Panc1 (cell line): ENCODE measurements around the gene P4HTM. TPM values are rescaled to one million over a fixed set of nuclear protein-coding genes. Genes with fewer than 3 reads are reported as not detected.

ENCODE experiments used
- ATAC-seq: fragments of 200-7000 bp; cut with Tn5 transposase; 2 replicates; pipeline ENCODE4 v1.9.1; 2020; ENCODE audit warnings: mild to moderate bottlenecking, moderate library complexity
- BruUV-seq: library from RNA; stranded (reverse); fragments of 400-500 nt; replicated peaks from 2 replicates; lab custom pipeline; 2021; lab: Mats Ljungman, UMichigan
- CTCF ChIA-PET: fragments of 300-600 bp; sonication (Branson Sonifier 250); formaldehyde crosslinking; loops from one replicate; lab custom pipeline; 2022; ENCODE audit warnings: antibody characterized with exemption; lab: Charles Lee
- POLR2A ChIA-PET: fragments of 300-600 bp; sonication (Branson Sonifier 250); formaldehyde crosslinking; loops from one replicate; lab custom pipeline; 2022; ENCODE audit warnings: antibody characterized with exemption; lab: Charles Lee
- DNase-seq: peaks from one replicate; pipeline ENCODE4 v3.0.0-alpha.2; 2010; ENCODE audit warnings: low read depth, low spot score
- H3K27ac ChIP-seq: 2 replicates; pipeline ENCODE4 v1.5.1; 2011; ENCODE audit warnings: mild to moderate bottlenecking, low read length, inconsistent platforms
- H3K27me3 ChIP-seq: fragments of 200-500 bp; sonication (Bioruptor generic); 2 replicates; pipeline ENCODE4 v1.6.0; 2014; ENCODE audit warnings: low read length, inconsistent platforms; ENCODE audit not compliant: control insufficient read depth, insufficient read depth
- H3K36me3 ChIP-seq: fragments of 200-500 bp; sonication (Bioruptor generic); 2 replicates; pipeline ENCODE4 v1.5.1; 2014; ENCODE audit warnings: inconsistent platforms, mild to moderate bottlenecking, low read length, moderate library complexity; ENCODE audit not compliant: control insufficient read depth, insufficient read depth
- H3K4me1 ChIP-seq: 2 replicates; pipeline ENCODE4 v1.5.1; 2011; ENCODE audit warnings: inconsistent platforms, mild to moderate bottlenecking, low read length, moderate library complexity; ENCODE audit not compliant: control insufficient read depth, insufficient read depth
- H3K4me3 ChIP-seq, 2 experiments: 2 replicates each; pipeline ENCODE4 v1.5.1; 2011 to 2012; ENCODE audit warnings: low read depth in 2 of 2, low read length in 2 of 2, mild to moderate bottlenecking in 2 of 2, inconsistent platforms in 1 of 2, moderate library complexity in 1 of 2
- H3K9me3 ChIP-seq: fragments of 200-500 bp; sonication (Bioruptor generic); 2 replicates; pipeline ENCODE4 v1.5.1; 2014; ENCODE audit warnings: low read depth, mild to moderate bottlenecking, inconsistent platforms, low read length, moderate library complexity; ENCODE audit not compliant: control insufficient read depth, insufficient read depth
- CTCF ChIP-seq: fragments of 450-650 bp; IDR thresholded peaks from 2 replicates; pipeline ENCODE4 v1.5.1; 2017; ENCODE audit warnings: mild to moderate bottlenecking
- POLR2AphosphoS5 ChIP-seq: IDR thresholded peaks from 2 replicates; pipeline ENCODE4 v1.6.1; 2012; ENCODE audit warnings: mild to moderate bottlenecking, low read depth, low read length, moderate library complexity
- REST ChIP-seq, 2 experiments: IDR thresholded peaks; 2 replicates each; pipeline ENCODE4 v1.6.1; 2011 to 2012; ENCODE audit warnings: low read depth in 2 of 2, control low read depth in 1 of 2, low read length in 1 of 2, mild to moderate bottlenecking in 1 of 2, moderate library complexity in 1 of 2; ENCODE audit not compliant: insufficient read depth in 1 of 2
- SIN3A ChIP-seq: IDR thresholded peaks from 2 replicates; pipeline ENCODE4 v1.6.1; 2012; ENCODE audit warnings: low read depth, mild to moderate bottlenecking, low read length, moderate library complexity, borderline replicate concordance; ENCODE audit not compliant: insufficient read depth
- TCF7L2 ChIP-seq: IDR thresholded peaks from 2 replicates; pipeline ENCODE4 v1.6.1; 2011; ENCODE audit warnings: mild to moderate bottlenecking, low read depth, low read length, inconsistent platforms
- in situ Hi-C: cut with HindIII; loops from 2 replicates; pipeline ENCODE4 v1.10.0; 2016; ENCODE audit warnings: low sequenced_read_pairs, low pct_unique_long_range_greater_than_20kb
- intact Hi-C: fragments of 100-400 bp; cut with micrococcal nuclease; formaldehyde crosslinking; loops from one replicate; pipeline ENCODE4 v1.10.0; 2022; ENCODE audit not compliant: unreplicated experiment
- total RNA-seq: library from RNA; stranded (reverse); gene quantifications from one replicate; pipeline ENCODE4 v1.2.1, GENCODE V29; 2021; ENCODE audit not compliant: unreplicated experiment

Gene P4HTM
- total RNA-seq, 1 experiment from 2014 or later, result 28.3 TPM

- POLR2A ChIA-PET, result interaction anchor here (0.6 kb wide), 1 partner anchor 177 kb away, joined by 4 read pairs; no protein-coding TSS in a partner anchor
Measured at GRCh38 chr3:48966367-48966766, 23.7 kb upstream of the P4HTM start.

GRCh38 chr3:48966876-48967361 lies 23.1 kb upstream of the P4HTM start:
- ATAC-seq (no peak), DNase-seq (no peak)
- no peak overlapping the region for H3K27ac ChIP-seq
- intact Hi-C loops, result no loop called here
- H3K9me3 ChIP-seq, result no peaks in the 10 kb centered on the region
- no peak for TF ChIP-seq REST (IDR thresholded peaks at IDR 0.05; ENCODE audit: insufficient read depth in 1 of 2, low read depth in 2 of 2, low read length in 1 of 2)
- no peak for TF ChIP-seq TCF7L2
- no peak for TF ChIP-seq POLR2AphosphoS5
- no peak for TF ChIP-seq SIN3A
- TF ChIP-seq CTCF, result no peak
- POLR2A ChIA-PET, result no interaction called here
- H3K36me3 ChIP-seq, result peaks cover 16% of the 10 kb centered on the region
- in situ Hi-C loops, result no loop called here
- no peaks in the 10 kb centered on the region for H3K27me3 ChIP-seq
- CTCF ChIA-PET, result no interaction called here
- no peaks in the 10 kb centered on the region for H3K4me1 ChIP-seq
- no peak overlapping the region for H3K4me3 ChIP-seq
- no TSS peak for BruUV-seq

More at GRCh38 chr3:48966367-48966766, 23.7 kb upstream of the P4HTM start:
- BruUV-seq, result no TSS peak
- no peaks in the 10 kb centered on the region for H3K9me3 ChIP-seq
- peaks cover 16% of the 10 kb centered on the region for H3K36me3 ChIP-seq
- CTCF ChIA-PET, result no interaction called here
- no peak for TF ChIP-seq CTCF
- TF ChIP-seq TCF7L2, result no peak
- no peak for TF ChIP-seq SIN3A
- H3K4me3 ChIP-seq, result no peak overlapping the region
- H3K4me1 ChIP-seq, result no peaks in the 10 kb centered on the region
- ATAC-seq (no peak), DNase-seq (no peak)
- intact Hi-C loops (no loop called here), in situ Hi-C loops (no loop called here)
- no peaks in the 10 kb centered on the region for H3K27me3 ChIP-seq
- no peak overlapping the region for H3K27ac ChIP-seq
